GM21528 (cell line): ENCODE results near the gene MGAT2.
A peak's percentile ranks its signal among the peaks of the same experiment; 100 is the strongest.
"Not testable (repeated sequence)": the region's sequence is repeated elsewhere in the genome, so short reads cannot be mapped to it uniquely, and the experiment has no call there.

Experiments used
- ATAC-seq: cut with Tn5 transposase; IDR thresholded peaks from one replicate; pipeline ENCODE4 v1.9.1; 2021; ENCODE audit warnings: mild to moderate bottlenecking, moderate library complexity; ENCODE audit not compliant: unreplicated experiment, low FRiP score

MGAT2 gene

DNA sequence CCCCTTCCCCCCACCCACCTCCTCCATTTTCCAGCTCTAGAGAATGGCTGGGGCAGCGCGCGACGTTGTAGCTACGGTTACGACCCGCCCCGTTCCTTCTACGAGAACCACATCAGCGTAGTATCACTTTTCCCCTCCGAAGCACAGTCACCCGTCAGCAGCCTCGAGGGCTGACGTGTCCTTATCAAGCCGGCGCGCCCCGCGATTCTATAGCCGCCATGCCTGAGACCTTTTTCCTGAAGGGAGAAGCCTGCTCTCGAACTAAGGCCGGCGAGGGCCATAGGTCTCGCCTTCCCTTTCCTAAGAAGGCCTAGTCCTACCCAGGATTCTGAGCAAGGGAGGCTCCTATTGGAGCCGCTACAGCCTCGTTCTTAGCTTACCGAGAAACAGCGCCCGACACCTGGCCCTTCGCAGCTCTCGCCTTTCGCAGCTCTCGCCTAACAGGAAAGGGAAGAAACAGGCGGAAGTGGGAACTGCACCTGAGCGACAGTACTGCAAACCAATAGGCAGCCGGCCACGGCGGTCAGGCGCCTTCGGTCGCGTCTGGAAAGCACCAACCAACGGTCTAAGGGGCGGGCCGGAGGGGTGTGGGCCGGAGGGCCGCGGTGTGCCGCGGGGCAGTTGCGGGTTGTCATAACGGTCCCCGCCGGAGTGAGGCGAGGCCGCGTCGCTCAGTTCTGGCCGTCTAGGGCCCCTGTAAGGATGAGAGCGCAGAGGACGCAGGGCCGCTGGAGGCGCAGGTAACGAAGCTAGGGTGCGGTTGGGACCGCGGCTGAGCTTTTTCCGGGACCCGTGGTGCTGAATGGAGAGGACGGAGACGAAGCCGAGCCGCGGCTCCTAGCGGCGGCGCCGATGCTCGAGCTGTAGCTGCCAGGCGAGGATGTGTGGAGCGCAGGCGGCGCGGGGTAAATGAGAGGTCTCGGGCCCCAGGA, at the start of gene MGAT2, which contains the start of gene RPL36AL:
MGAT2 (plus strand) TSS at position 618 of the 932 bp plus-strand sequence. CDS start 470 bp downstream, outside the sequence.
RPL36AL (minus strand) TSS at position 445 of the 932 bp plus-strand sequence. CDS start 1,522 bp downstream, outside the sequence.
- peak; percentile 94 for ATAC-seq

DNA sequence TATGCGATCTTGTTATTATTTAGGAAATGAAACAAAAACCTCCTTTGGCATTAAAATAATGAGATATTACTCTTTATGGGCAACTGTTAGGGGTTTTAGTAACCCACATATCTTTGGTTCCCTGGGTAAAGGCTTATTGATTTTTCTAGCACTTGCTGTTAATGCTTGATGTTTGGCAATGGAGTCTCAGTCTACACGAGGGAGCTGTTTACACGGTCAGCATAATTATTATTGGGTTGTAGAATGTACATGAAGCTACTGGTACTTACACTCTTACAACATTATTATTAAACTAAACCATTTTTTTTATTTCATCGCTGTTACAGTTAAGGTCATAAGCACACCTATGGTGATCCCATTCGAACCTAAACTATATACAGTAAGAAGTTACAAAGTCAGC, 46.6 kb upstream of the MGAT2 start:
- no peak for ATAC-seq

DNA sequence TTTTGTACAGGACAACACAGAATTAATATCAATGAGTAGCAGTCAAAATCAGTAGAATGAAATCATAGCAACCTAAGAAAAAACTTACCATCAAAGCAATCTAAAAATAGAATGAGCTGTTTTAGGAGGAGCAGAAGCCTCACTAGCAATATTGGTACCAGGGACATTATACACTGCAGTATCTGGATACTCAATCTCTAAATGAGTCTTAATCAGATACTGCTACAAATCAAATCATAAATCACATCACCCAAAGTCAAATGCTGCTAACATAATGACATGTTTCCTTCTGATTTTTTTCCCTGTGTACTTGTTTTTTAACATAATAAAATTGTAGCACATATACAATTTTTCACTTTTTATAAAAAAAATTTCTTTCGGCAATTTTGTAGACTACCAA, 42.5 kb upstream of the MGAT2 start:
- no peak for ATAC-seq

DNA sequence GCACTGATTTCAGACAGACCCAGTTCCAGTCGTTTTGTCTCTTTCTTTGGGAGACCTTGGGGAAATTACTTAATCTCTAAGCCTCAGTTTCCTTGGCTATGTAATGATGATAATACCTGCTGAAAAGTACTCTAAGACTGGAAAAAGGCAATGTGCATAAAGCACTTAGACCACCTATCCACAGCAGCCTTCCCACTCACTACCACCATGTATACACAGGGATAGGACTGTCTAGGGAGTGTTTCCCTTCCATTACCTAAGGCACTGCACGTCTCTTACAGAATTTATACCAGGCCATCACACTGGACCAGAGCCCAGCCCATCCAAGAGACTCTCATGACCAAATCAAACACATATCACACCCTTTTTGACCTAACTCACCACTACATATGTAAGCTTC, 40.8 kb upstream of the MGAT2 start:
- no peak for ATAC-seq

DNA sequence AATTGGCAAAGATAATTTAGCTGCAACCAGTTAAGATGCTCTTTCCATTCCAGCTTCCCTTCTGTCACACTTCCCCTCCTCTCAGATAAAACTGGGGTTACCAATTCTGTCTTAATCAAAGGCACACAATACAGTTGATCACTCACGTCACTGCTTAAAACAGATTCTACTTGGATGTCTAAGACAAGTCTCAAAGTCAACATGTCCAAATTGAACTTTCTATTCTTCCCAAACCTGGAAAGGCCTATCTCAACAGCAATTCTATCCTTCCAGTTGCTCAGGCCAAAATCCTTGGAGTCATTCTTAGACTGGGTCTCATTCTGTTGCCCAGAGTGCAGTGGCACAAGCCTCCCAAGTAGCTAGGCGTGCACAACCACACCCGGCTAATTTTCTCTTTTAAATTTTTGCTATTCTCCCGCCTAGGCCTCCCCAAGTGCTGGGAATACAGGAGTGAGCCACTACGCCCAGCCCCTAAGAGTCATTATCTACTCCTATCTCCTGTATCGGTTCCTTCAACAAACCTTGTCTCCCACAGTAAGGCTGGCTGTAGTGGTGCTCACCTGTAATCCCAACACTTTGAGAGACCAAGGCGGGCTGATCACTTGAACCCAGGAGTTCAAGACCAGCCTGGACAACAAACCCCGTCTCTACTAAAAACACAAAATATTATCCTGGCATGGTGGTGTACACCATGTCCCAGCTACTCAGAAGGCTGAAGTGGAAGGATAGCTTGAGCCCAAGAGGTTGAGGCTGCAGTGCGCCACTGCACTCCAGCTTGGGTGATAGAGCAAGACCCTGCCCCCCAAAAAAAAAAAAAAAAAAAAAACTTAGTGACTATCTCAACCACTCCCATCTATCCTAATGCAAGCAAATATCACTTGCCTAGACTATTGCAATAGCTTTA, 39.1 kb upstream of the MGAT2 start:
- no peak for ATAC-seq

DNA sequence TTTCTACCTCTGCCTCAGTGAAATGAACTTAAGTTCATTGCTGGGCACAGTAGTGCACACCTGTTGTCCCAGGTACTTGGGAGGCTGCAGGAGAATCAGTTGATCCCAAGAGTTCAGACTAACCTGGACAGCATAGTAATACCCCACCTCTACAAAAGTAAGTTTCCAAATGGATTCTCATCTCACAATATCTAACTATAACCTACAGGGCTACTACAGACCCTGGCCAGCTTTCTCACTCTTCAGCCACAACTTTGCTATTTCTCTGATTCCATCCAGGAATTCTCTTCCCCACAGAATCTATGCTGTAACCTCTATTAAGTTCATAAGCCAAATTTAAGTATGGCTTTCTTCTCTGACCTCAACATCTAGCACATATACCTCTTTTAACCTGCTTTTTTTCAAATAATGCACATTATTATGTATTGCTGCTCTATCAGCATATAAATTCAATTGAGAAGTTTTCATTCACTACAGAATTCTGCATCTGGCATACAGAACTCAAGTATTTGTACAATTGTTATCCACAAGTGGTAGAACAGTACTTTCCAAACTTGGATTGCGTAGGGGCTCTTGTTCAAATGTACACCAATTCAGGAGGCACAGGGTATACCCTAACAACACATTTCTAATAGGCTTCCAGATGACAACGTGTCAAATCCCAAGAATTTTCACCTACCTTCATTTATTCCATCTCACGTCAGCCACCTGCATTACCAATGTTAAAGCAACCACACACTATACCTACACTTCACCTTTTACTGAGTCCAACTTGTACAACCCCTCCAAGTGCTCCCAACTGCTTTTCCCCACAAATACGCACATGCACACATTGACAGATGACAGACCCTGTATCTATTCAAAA, 38.3 kb upstream of the MGAT2 start:
- ATAC-seq: no peak

DNA sequence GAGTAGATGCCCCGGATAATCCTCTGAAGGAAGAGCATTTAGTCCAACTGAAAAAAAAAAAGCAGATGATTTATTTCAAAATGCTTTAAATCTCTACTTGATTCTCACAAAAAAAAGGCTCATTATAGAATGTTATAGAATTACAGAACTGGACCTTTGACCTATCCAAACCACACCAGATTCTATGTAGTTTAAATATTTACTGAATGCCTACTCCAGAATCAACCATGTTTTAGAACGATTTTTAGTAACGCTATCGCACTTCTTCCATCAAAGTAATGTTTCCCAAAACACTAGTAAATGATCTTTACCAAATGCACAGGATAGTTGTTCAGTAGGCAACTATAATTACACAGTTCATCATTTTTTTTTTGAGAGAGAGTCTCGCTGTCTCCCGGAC, 37.0 kb upstream of the MGAT2 start:
- ATAC-seq: no peak

DNA sequence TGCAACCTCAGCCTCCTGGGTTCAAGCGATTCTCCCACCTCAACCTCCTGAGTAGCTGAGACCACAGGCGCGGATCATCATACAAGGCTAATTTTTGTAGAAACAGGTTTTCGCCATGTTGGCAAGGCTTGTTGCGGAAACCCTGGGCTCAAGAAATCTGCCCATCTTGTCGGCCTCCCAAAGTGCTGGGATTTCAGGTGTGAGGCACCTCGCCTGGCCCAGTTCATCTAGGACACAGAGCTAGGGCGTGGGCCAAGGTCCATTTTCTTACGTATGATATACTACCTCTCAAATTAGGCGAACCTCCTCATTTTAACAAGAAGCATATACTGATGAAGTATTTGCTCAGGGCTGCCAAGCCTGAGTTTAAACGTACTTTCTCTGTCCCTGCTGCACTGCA, 36.5 kb upstream of the MGAT2 start:
- ATAC-seq: no peak

DNA sequence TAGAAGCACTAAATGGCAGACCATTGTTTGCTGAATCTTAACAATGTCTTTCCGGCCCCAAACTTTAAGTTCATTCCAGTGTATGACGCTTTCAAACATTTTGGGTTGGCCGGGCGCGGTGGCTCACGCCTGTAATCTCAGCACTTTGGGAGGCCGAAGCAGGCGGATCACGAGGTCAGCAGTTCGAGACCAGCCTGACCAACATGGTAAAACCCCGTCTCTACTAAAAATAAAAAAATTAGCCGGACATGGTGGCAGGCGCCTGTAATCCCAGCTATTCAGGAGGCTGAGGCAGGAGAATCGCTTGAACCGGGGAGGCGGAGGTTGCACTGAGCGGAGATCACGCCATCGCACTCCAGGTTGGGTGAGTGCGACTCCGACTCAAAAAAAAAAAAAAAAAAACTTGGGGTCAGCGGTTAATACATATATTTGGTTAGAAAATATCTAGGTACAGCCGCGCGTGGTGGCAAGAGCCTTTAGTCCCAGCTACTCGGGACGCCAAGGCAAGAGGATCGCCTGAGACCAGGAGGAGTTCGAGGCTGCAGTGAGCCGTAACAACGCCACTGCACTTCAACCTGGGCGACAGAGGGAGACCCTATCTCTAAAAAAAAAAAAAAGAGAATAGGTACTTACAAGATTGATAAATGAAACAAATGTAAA, 35.5 kb upstream of the MGAT2 start:
- ATAC-seq: not testable (repeated sequence)

DNA sequence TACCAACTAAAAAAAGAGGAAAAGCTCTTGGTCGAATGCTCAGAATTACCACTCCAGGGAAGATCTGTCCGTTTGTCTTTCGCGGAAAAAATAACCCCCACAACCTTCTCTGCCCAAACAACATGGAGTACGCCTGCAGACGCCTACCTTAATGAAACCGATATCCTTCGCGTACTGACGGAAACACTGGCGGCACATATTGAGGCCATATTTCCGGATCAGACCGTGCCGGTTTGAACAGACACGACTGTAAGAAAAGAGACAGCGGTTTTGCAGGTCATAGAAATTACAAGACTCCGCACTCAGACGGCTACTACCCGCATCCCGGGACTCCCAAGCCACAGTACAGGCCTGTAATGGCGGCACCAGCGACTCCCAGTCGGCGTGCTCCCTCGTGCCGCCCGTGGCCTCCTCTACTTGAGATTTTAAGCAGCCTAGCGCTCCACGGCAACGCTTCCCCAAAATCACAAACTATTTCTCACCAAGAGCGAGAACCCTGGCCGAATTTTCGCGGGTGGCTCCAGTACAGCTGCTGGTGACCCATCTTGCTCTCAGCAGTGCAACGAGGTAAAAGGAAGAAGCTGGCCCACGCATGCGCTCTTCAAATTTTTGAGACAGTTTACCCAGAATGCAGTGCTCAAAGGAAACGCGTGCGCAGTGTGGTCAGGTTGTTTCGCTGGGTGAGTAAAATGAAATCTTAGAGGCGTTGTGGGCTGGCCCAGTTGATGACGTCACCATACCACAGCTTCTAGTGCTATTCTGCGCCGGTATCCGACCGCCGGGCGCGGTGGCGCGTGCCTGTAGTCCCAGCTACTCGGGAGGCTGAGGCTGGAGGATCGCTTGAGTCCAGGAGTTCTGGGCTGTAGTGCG, 34.6 kb upstream of the MGAT2 start, which contains the start of gene RPS29:
RPS29 (minus strand) TSS at position 578 of the 870 bp plus-strand sequence; CDS start at position 544, 34 bp downstream.
- peak; percentile 88 for ATAC-seq

DNA sequence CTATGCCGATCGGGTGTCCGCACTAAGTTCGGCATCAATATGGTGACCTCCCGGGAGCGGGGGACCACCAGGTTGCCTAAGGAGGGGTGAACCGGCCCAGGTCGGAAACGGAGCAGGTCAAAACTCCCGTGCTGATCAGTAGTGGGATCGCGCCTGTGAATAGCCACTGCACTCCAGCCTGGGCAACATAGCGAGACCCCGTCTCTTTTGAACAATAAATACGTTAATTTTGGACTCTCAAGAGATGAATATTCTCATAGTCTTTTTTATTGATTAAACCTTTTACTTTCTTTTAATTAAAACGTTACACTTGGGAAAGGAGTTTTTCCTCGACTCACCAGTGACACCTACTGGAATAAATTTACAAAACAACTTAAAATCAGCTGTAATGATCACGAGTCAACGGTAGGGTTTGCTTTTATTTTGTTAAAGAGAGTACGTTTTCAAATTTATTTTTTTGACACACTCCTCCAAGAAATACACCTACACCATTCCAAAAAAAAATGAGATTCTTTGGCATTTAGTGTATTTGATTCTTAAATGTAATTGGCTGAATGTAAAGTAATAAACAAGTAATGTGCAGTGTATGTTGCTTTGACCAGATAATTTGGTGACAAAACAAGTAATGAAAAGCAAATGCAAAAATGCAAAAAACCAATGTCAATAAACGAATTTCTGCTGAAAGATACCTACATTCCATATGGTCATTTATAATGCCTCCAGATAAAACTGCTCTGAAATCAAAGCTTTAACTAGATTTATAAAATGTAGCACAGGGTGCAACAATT, 33.7 kb upstream of the MGAT2 start:
- peak; percentile 42 for ATAC-seq

DNA sequence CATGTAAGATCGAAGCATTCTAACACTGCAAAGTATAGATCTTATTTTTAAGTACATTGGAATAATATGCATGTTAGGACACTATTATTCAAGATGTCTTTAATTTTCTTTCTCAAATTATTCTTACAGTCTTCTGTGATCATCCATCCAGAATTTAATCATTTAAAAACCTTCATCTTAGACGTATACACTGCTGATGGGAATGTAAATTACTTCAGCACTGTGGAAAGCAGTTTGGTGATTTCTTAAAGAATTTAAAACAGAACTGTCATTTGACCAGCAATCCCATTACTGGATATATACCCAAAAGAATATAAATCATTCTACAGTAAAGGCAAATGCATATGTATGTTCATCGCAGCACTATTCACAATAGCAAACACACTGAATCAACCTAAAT, 31.2 kb upstream of the MGAT2 start:
- ATAC-seq: no peak

DNA sequence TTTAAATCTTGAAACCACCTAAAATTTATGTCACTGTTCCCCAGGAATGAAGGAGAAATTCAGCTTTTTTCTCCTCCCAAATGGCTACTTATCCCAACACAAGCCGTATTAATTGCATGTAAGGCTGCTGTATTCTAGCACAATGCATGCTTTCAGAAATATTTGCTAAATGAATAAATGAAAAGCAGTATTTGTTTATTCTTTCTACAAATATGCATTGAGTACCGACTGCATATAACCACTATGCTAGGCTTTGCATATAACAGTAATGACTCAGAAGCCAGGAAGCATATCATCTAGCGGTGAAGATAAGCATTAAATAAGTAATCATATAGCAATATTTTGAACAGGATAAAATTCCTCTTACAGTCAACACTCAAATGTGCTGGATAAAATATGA, 27.6 kb upstream of the MGAT2 start:
- no peak for ATAC-seq

DNA sequence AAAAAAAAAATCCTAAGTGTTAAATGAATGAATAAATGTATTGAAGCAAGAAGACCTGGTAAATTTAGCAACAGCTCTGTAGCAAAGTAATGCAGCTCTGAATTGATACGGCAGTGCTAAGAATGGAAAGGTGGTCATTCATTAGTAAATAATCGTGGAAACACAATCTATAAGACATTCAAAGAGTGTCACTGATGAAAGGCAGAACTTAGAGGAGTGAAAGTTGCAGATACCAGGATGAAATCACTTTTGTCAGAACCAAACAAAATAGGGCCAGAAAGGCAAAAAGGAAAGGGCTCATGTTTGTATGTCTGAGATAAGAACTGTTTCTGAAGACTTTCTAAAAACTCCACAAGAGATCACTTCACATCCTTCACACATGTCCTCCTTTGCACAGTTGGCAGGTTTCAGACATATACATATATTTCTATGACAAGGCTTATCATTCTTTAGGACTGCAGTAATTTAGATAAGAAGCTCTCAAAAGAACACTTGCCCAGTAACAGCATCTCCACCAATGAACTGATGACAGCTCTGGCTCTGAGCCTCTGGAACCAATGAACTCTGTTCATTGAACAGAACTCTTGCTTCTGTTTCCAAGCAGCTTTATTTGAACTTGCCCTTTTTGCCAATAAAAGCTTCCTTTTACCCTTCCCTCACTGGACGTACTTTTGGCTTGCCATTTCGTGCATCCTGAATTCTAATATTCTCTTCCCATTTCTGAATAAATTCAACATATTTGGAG, 26.1 kb upstream of the MGAT2 start:
- peak; percentile 27 for ATAC-seq

DNA sequence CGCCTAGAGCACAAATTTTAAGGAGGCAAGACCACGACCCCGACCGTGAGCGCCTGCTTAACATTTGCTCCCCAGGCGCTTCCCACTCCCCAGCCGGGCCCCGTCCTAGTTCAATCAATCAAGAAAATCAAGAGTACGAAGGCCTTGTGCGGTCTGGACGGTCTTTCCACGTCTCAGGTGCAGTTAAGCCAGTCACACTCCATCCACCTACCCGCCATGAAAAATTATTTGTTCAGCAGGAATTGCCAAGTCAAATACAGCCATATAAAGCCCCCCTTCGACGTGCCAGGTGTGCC, 22.5 kb upstream of the MGAT2 start:
- no peak for ATAC-seq

DNA sequence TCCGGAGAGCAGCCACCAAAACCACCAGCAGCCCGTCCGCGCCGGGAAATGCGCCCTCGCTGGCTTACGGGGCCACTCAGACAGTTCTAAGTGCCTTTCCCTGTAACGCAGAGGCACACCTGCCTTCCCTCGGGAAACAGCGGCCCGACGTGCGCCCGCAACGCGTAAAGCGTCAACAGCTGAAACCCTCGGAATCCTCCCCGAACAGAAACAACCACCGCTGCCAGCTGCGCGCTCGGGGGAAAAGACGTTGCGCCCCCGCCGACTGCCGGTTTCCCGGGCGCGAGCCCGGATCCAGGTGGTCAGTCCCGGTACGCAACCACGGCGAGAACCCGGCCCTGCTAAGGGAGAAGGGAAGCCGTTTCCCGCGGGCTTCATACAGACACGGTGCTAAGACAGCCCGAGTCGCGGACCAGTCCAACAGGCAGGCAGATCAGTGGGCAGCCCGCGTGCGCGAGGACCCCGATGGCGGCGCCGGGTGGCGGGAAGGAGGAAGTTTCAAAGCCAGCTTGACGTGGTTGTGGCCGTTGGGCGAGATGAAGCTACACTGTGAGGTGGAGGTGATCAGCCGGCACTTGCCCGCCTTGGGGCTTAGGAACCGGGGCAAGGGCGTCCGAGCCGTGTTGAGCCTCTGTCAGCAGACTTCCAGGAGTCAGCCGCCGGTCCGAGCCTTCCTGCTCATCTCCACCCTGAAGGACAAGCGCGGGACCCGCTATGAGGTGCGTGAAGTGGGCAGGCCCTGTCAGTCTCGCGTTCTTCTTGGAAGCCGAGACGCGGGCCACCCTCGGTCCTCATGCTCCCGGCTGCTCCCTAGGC, 21.9 kb upstream of the MGAT2 start, which contains the start of gene LRR1:
LRR1 (plus strand) TSS at position 456 of the 816 bp plus-strand sequence; CDS start at position 537, 81 bp downstream.
- peak; percentile 50 for ATAC-seq
